ENCODE results near the gene HNRNPDL.

HNRNPDL gene

DNA sequence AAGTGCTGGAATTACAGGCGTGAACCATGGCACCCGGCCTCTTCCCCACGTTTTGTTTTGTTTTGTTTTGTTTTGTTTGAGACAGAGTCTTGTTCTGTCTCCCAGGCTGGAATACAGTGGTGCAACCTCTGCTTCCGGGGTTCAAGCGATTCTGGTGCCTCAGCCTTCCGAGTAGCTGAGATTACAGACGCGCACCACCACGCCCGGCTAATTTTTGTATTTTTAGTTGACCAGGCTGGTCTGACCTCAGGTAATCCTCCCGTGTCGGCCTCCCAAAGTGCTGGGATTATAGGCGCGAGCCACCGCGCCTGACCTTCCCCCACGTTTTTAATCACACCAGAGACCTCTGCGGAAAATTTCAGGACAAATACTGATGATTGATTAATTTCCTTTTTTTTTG, 2.3 kb upstream of the HNRNPDL start:
- TF ChIP-seq, protein P1, sequence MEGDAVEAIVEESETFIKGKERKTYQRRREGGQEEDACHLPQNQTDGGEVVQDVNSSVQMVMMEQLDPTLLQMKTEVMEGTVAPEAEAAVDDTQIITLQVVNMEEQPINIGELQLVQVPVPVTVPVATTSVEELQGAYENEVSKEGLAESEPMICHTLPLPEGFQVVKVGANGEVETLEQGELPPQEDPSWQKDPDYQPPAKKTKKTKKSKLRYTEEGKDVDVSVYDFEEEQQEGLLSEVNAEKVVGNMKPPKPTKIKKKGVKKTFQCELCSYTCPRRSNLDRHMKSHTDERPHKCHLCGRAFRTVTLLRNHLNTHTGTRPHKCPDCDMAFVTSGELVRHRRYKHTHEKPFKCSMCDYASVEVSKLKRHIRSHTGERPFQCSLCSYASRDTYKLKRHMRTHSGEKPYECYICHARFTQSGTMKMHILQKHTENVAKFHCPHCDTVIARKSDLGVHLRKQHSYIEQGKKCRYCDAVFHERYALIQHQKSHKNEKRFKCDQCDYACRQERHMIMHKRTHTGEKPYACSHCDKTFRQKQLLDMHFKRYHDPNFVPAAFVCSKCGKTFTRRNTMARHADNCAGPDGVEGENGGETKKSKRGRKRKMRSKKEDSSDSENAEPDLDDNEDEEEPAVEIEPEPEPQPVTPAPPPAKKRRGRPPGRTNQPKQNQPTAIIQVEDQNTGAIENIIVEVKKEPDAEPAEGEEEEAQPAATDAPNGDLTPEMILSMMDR (IDR thresholded peaks at IDR 0.05; ENCODE audit: low read length, missing control alignments): no peak
- DNase-seq (ENCODE audit: low read depth): no peak
- H3K4me3 ChIP-seq (replicated peaks; ENCODE audit: low read depth, low read length): no peak overlapping the region

DNA sequence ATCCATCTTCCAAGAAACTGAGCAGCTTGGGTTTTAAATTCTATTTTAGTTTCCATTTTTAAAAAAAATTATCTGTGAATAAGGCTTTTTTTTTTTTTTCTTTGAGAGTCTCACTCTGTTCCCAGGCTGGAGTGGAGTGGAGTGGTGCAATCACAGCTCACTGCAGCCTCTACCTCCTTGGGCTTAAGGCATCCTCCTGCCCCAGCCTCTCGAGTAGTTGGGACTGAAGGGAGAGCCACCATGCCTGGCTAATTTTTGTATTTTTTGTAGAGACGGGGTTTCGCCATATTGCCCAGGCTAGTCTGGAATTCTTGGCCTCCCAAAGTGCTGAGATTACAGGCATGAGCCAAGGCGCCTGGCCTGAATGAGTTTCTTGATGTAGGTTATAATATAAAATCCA, 1.6 kb upstream of the HNRNPDL start:
- H3K4me3 ChIP-seq (replicated peaks; ENCODE audit: low read depth, low read length): peak overlapping the region; percentile 87
- TF ChIP-seq, protein P1 (IDR thresholded peaks at IDR 0.05; ENCODE audit: low read length, missing control alignments): no peak
- no peak for DNase-seq (ENCODE audit: low read depth)

DNA sequence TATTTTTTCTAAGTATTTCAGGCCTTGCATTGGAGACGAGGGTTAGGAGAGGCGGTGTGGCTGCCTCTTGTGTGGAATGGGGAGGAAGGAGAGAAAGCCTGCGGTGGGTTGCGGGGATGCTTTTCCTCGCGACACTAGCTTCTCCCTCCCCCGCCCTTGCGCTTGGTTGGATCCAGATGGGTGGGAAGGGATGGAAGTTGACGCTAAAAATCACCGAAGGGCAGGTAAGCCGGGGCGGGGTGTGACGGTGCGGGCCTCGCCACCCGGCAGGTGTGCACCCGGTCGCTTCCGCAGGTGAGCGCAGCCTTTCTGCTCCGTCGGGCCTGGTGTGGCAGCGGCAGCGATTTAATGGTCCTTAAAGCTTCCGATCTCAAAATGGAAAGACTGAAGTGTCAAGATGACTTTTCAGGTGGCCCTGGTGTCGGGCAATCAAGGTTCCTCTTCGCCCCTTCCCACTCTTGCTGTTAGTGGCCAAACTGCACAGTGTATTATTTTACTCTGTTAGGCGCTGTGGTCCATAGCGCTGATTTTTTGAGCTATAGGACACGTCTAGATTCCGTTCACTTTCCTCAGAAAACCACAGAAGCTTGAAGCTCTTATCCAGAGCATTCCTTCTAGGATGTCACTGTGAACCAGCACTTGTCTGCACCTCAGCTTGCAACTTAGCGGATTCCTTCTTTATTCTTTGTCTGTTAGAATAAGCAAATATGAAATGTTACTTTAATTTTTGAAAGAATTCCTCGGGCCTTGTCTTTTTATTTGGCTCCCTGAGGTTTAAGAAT, 893 bp upstream of the HNRNPDL start:
- DNase-seq (ENCODE audit: low read depth): peak; percentile 29
- peak overlapping the region; percentile 87 for H3K4me3 ChIP-seq (replicated peaks; ENCODE audit: low read depth, low read length)
- TF ChIP-seq, protein P1 (IDR thresholded peaks at IDR 0.05; ENCODE audit: low read length, missing control alignments): no peak

DNA sequence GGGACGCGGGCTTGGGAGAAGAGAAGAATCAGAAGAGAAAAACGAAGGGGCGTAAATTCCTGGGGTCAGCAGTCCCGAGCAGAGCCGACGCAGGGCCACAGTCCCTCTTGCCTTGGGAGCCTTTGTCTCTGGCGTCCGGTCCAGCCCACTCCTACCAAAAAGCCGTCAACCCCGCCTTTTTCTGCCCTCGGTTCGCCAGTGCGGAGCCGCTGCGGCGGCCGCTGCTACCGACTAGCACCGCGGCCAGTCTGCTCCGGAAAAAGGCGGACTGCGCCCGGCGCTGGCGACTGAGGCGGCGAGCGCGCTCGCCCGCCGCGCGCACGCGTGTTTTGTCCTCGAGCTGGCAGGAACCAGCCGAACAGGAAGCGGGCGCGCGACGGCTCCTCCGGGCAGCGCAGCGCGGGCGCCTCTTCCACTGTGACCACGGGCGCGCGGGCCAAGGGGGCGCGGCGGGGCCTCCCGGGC, 502 bp downstream of the HNRNPDL start:
- DNase-seq (ENCODE audit: low read depth): peak; percentile 49
- H3K4me3 ChIP-seq (replicated peaks; ENCODE audit: low read depth, low read length): peak overlapping the region; percentile 87
- TF ChIP-seq, protein P1 (IDR thresholded peaks at IDR 0.05; ENCODE audit: low read length, missing control alignments): no peak

DNA sequence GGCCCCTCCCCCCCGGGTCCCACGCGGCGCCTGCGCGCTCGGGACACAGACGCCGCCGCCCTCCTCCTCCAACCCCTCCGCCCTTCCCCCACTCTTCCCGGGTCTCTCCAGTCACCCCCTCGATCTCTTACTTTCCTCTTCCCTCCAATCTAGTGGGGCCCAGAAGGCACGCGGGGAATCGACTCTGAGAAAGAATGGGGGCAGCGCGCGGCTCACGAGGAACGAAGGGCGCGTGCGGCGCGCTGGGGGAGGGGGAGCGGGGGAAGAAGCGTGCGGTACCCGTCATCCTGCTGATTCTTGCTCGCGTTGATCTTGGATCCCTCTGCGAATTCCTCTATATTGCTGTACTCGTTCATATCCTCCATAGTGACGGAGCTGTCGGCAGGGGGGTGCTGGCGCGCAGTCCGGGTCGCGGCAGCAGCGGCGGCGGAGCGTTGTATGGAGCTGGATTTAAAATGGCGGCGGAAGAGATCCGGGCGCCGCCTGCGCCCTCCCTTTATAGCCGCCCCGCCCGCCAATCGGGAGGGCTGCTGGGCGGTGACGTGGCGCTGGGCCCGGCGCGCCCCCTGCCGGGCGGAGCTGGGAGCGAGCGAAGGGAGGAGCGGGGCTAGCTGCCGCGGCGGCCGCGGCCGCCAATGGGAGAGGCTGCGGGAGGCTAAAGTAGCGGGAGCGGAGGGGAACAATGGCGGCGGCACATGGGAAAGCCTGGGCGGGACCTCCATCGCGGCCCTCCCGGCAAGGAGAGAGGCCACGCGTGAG, 1.1 kb downstream of the HNRNPDL start:
- DNase-seq (ENCODE audit: low read depth): peak; percentile 92
- H3K4me3 ChIP-seq (replicated peaks; ENCODE audit: low read depth, low read length): peak overlapping the region; percentile 87
- TF ChIP-seq, protein P1 (IDR thresholded peaks at IDR 0.05; ENCODE audit: low read length, missing control alignments): peak; percentile 34

DNA sequence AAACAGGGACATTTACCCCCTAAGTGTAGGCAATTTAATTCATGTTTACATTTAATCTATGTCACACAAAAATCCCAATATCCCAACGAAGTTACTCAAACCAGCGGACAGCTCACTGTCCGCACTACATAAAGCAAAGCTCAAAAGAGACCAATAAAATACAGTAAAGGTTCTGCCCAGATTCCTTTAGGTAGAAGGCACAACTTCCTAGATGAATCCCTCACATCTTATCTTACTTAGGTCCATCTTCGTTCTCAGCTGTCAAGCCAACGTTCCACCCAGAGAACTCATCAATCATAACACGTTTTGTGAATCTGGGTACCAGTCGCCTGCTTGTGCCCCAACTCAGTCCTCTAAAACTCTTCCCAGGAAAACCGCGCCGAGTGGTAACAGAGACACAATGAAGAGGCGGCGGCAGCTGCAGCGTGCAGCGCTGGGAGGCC, 1.7 kb downstream of the HNRNPDL start:
- peak overlapping the region; percentile 87 for H3K4me3 ChIP-seq (replicated peaks; ENCODE audit: low read depth, low read length)
- TF ChIP-seq, protein P1 (IDR thresholded peaks at IDR 0.05; ENCODE audit: low read length, missing control alignments): no peak
- no peak for DNase-seq (ENCODE audit: low read depth)

Measured in fibroblast of pulmonary artery (primary cell).